Measurements from ENCODE around the gene MECR.

MECR gene

DNA sequence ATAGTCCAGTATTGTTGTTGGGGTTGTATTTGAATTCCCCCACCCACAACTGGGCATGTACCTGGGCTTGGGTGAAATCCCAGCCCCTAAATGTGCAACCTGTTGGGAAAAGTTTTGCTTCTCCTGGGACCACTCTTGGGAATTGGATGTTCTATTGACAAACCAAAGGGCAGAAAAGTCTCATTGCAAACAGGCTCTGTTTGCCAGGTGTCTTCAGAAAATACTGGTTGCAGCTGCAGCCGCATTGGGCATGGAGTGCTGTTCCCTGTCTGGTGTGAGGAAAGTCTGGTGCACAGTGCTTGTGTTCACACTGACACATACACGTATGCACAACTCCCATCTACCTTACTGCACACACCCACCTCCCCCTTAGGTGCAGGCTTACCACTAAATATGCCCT is 17.7 kb upstream of the MECR start:
- DNase-seq (ENCODE audit: low read depth), result no peak
- H3K4me3 ChIP-seq (ENCODE audit: low read length), result no peak overlapping the region
- TF ChIP-seq, protein P1, sequence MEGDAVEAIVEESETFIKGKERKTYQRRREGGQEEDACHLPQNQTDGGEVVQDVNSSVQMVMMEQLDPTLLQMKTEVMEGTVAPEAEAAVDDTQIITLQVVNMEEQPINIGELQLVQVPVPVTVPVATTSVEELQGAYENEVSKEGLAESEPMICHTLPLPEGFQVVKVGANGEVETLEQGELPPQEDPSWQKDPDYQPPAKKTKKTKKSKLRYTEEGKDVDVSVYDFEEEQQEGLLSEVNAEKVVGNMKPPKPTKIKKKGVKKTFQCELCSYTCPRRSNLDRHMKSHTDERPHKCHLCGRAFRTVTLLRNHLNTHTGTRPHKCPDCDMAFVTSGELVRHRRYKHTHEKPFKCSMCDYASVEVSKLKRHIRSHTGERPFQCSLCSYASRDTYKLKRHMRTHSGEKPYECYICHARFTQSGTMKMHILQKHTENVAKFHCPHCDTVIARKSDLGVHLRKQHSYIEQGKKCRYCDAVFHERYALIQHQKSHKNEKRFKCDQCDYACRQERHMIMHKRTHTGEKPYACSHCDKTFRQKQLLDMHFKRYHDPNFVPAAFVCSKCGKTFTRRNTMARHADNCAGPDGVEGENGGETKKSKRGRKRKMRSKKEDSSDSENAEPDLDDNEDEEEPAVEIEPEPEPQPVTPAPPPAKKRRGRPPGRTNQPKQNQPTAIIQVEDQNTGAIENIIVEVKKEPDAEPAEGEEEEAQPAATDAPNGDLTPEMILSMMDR (conservative IDR thresholded peaks at IDR 0.05; ENCODE audit: low read depth, low read length), result no peak

DNA sequence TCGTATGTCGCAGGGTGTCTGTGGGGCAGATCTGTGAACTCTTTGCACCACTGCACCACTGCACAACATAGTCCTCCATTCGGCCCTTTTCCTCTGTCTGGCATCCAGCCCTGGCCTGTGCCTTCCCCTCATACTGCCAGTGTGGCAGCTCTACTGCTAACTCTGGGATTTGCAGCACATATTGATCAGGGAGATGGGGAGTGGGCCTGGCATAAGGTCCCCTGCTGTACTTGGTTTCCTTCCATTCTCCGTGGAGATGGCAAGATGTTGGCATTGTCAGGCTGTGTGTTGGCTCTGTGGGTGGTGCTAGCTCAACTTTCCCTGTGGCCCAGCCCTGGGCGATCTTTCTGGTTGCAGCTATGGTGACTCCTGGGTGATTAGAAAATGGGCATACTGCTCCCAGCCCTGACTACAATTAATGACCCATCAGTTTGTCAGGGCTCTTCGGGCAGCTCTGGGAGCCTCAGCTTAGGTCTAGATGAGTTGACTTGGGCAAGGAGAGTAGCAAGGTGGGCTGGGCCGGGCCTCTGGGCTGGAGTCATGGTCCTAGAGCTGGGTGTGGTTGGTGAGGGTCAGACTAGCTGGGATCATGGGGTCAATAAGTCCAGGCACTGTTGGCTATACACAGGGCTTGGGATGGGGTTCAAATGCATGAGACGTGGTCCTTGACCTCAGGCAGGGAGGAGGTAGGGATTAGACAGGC is 17.0 kb upstream of the MECR start:
- no peak overlapping the region for H3K4me3 ChIP-seq (ENCODE audit: low read length)
- TF ChIP-seq, protein P1 (conservative IDR thresholded peaks at IDR 0.05; ENCODE audit: low read depth, low read length), result no peak
- no peak for DNase-seq (ENCODE audit: low read depth)

DNA sequence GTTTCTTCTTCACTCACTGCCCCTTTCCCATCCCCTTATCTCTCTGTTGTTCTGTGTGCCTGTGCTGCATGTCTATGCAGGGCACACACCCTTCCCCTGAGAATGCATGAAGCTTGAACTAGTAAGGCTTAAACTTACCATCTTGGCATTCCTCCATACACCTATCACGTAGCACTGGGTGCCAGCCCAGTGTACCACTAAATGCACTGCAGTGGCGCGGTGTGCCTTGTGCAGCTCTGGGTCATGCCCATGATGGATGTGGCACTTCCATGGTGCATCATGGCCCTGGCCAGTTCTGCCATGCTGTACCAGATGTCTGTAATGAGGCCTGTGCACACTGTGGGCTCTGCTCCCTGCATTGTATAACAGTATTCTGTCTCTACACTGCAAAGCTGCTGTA is 16.3 kb upstream of the MECR start:
- TF ChIP-seq, protein P1 (conservative IDR thresholded peaks at IDR 0.05; ENCODE audit: low read depth, low read length), result no peak
- H3K4me3 ChIP-seq (ENCODE audit: low read length), result no peak overlapping the region
- DNase-seq (ENCODE audit: low read depth), result no peak

DNA sequence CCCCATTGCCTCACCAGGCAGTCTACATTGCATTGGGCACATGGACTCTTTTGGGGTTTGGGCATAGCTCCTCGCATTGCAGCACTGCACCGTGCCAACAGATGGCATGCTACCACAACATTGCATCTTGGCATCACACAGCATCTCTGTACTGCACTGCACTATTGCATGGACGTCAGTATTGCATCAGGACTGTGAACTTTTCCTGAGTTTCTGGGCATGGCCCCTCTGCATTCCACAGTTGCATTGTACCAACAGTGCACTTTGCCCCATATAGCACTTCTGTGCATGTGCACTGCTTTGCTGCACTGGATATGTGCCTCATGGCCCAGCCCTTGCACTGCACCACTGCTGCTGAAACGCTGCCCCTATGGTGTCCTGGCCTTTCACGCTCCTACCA is 15.1 kb upstream of the MECR start:
- no peak overlapping the region for H3K4me3 ChIP-seq (ENCODE audit: low read length)
- no peak for DNase-seq (ENCODE audit: low read depth)
- TF ChIP-seq, protein P1 (conservative IDR thresholded peaks at IDR 0.05; ENCODE audit: low read depth, low read length), result peak; percentile 80

DNA sequence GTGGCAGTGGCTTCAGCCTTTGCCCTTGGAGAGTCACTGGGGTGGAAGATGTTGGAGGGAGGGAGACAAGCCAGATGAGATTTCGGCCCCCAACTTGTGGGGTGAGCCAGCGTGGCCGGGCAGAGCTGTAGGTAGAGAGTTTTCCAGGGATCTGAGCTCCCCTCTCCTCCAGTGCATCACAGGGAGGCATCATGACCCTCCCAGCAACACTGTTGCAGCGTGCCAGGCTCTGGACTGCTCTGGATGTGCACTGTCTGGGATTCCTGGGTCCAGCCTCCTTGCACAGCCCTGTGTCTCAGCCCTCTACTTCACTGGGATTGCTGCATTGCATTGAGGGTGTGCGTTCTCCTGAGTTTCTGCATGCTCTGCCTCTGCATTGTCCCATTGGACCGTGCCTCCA is 14.5 kb upstream of the MECR start:
- TF ChIP-seq, protein P1 (conservative IDR thresholded peaks at IDR 0.05; ENCODE audit: low read depth, low read length), result no peak
- no peak for DNase-seq (ENCODE audit: low read depth)
- no peak overlapping the region for H3K4me3 ChIP-seq (ENCODE audit: low read length)

DNA sequence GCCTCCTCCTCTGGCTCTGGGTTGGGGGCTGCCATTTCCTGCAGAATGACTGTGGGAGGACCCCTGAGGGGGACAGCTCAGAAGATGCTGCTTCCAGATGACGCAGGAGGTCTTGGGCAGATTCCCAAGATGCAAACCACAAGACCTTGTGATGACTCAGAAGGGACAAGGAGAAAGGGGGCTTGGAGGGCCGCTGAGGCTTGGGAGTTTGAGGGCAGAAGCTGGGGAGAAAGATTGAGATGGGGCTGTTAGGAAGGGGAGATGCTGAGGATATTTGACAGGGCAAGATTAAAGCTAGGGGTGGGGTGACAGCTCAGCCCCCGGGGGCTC is 13.1 kb upstream of the MECR start:
- H3K4me3 ChIP-seq (ENCODE audit: low read length), result no peak overlapping the region
- DNase-seq (ENCODE audit: low read depth), result no peak
- TF ChIP-seq, protein P1 (conservative IDR thresholded peaks at IDR 0.05; ENCODE audit: low read depth, low read length), result no peak

DNA sequence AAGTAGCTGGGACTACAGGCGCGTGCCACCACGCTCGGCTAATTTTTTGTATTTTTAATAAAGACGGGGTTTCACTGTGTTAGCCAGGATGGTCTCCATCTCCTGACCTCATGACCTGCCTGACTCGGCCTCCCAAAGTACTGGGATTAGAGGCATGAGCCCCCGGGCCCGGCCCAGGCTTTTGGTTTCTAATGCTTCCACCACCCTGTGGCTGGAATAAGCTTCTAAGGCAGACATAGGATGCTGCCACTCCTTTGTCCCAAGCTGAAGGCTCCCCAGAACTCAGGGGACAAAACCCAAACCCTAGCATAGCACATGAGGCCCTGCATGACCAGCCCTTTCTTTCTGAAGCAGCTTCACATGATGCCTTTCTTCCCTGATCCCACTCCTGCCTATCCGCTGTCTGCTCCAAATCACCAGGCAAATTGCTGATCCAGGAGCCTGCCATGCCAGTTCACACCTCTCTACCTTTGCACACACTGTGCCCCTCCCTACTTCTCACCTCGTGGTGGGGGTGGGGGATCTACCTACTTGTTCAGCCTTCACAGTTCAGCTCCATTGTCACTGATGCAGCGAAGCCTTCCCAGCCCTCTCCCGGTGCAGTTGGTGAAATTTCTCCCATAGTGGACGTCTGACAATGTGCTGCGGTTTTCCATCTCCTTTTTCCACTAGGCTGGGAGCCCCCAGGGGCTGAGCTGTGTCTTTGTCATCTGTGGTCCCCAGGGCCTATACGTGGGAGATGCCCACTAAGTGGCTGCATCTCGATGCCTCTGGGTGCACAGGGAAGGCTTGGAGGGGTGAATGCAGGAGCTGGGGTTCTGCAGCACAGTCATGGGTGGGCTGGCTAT is 12.5 kb upstream of the MECR start:
- no peak for DNase-seq (ENCODE audit: low read depth)
- TF ChIP-seq, protein P1 (conservative IDR thresholded peaks at IDR 0.05; ENCODE audit: low read depth, low read length), result no peak
- no peak overlapping the region for H3K4me3 ChIP-seq (ENCODE audit: low read length)

All from retinal pigment epithelial cell (primary cell).